Thymus (tissue), 11 donors: ENCODE data around the gene ITM2C. TPM values are rescaled to one million over a fixed set of nuclear protein-coding genes. Genes with fewer than 3 reads are reported as not detected.
A peak's percentile ranks its signal among the peaks of the same experiment; 100 is the strongest.

Experiments used
- DNase-seq, 9 donors: peaks; one replicate each; pipeline ENCODE4 v3.0.0-alpha.2; 2013; ENCODE audit warnings: low spot score in 9 of 9, low read depth in 6 of 9, missing footprints in 1 of 9
- H3K27ac ChIP-seq, 2 donors: one replicate each; pipeline ENCODE4 v1.5.1; 2013; ENCODE audit warnings: control low read depth in 1 of 2, low read depth in 1 of 2, low read length in 1 of 2, mild to moderate bottlenecking in 1 of 2, moderate library complexity in 1 of 2
- H3K27me3 ChIP-seq, 2 donors: one replicate each; pipeline ENCODE4 v1.5.1; 2013; ENCODE audit warnings: low read length in 1 of 2; ENCODE audit not compliant: control insufficient read depth in 2 of 2, insufficient read depth in 1 of 2
- H3K36me3 ChIP-seq, 2 donors: one replicate each; pipeline ENCODE4 v1.5.1; 2013; ENCODE audit warnings: low read length in 1 of 2, mild to moderate bottlenecking in 1 of 2, moderate library complexity in 1 of 2; ENCODE audit not compliant: control insufficient read depth in 2 of 2, insufficient read depth in 2 of 2
- H3K4me1 ChIP-seq, 2 donors: one replicate each; pipeline ENCODE4 v1.5.1; 2013; ENCODE audit warnings: low read length in 2 of 2; ENCODE audit not compliant: control insufficient read depth in 2 of 2, insufficient read depth in 2 of 2
- H3K4me3 ChIP-seq, 2 donors: one replicate each; pipeline ENCODE4 v1.5.1; 2013; ENCODE audit warnings: low read length in 2 of 2, control low read depth in 1 of 2, mild to moderate bottlenecking in 1 of 2
- H3K9me3 ChIP-seq, 2 donors: one replicate each; pipeline ENCODE4 v1.5.1; 2013; ENCODE audit warnings: low read length in 1 of 2, mild to moderate bottlenecking in 1 of 2; ENCODE audit not compliant: control insufficient read depth in 2 of 2, insufficient read depth in 1 of 2
- WGBS: extraction: QIAGEN DNeasy Blood & Tissue Kit; methylation state at CpG from one replicate; pipeline ENCODE4 v1.1.7; 2013; 5-methylcytosine and 5-hydroxymethylcytosine counted together
- polyA plus RNA-seq: library from polyadenylated mRNA; stranded (reverse); fragments of 200-250 nt; gene quantifications from one replicate; pipeline ENCODE4 v1.2.3, GENCODE V29; 2013
- total RNA-seq: library from RNA; stranded (reverse); fragments of 120-200 nt; gene quantifications from one replicate; pipeline ENCODE4 v1.2.4, GENCODE V29; 2013
- donor health status: healthy.

ITM2C gene
- total and polyA plus RNA-seq, 2 donors, result 79.4 to 154 TPM

GRCh38 chr2:230823264-230823964 is 41.3 kb upstream of the ITM2C start:
- WGBS, result 94% methylated on average over 10 of the region's 10 CpGs
- Histone ChIP-seq H3K36me3 (peaks cover 6 to 23% of the 10 kb centered on the region in 2 donors), H3K27ac (no peak overlapping the region), H3K4me1 (peaks cover 0 to 7% of the 10 kb centered on the region in 2 donors), H3K9me3 (peaks cover 0 to 7% of the 10 kb centered on the region in 2 donors), H3K4me3 (no peak overlapping the region), H3K27me3 (peaks cover 7 to 27% of the 10 kb centered on the region in 2 donors)
- no peak for DNase-seq

GRCh38 chr2:230824406-230824978 is 40.2 kb upstream of the ITM2C start:
- Histone ChIP-seq H3K27ac (no peak overlapping the region), H3K9me3 (peaks cover 0 to 7% of the 10 kb centered on the region in 2 donors), H3K4me1 (peaks cover 0 to 11% of the 10 kb centered on the region in 2 donors), H3K36me3 (peaks cover 0 to 15% of the 10 kb centered on the region in 2 donors), H3K4me3 (no peak overlapping the region), H3K27me3 (peaks cover 7 to 38% of the 10 kb centered on the region in 2 donors)
- peak; percentile 63 to 93 (median 87) for DNase-seq
- WGBS, result 25% methylated on average over 14 of the region's 14 CpGs

GRCh38 chr2:230825354-230825753 is 39.4 kb upstream of the ITM2C start:
- no peak overlapping the region for H3K4me3 ChIP-seq
- no peak overlapping the region for H3K27ac ChIP-seq
- 94% methylated on average over 1 of the region's 1 CpG for WGBS
- peaks cover 0 to 11% of the 10 kb centered on the region in 2 donors for H3K4me1 ChIP-seq
- peaks cover 0 to 12% of the 10 kb centered on the region in 2 donors for H3K36me3 ChIP-seq
- H3K9me3 ChIP-seq, result peaks cover 2 to 7% of the 10 kb centered on the region in 2 donors
- no peak for DNase-seq
- peaks cover 7 to 44% of the 10 kb centered on the region in 2 donors for H3K27me3 ChIP-seq

GRCh38 chr2:230827774-230828271 is 36.9 kb upstream of the ITM2C start:
- no peak for DNase-seq
- H3K4me1 ChIP-seq, result peaks cover 0 to 11% of the 10 kb centered on the region in 2 donors
- no peak overlapping the region for H3K27ac ChIP-seq
- H3K27me3 ChIP-seq, result peaks cover 7 to 44% of the 10 kb centered on the region in 2 donors
- peak overlapping the region in 1 of 2 donors; percentile 37 for H3K4me3 ChIP-seq
- WGBS, result 26% methylated on average over 36 of the region's 36 CpGs
- H3K36me3 ChIP-seq, result no peaks in the 10 kb centered on the region
- H3K9me3 ChIP-seq, result peaks cover 2 to 7% of the 10 kb centered on the region in 2 donors

- no peak for DNase-seq
- H3K27me3 ChIP-seq, result peaks cover 7 to 44% of the 10 kb centered on the region in 2 donors
- 16% methylated on average over 61 of the region's 61 CpGs for WGBS
These were observed 36.3 kb upstream of the ITM2C start for GRCh38 chr2:230828272-230828961.

GRCh38 chr2:230829293-230829692 is 35.4 kb upstream of the ITM2C start:
- WGBS, result 99% methylated on average over 14 of the region's 14 CpGs
- H3K4me3 ChIP-seq, result no peak overlapping the region
- peaks cover 0 to 8% of the 10 kb centered on the region in 2 donors for H3K4me1 ChIP-seq
- no peak for DNase-seq
- peaks cover 2 to 7% of the 10 kb centered on the region in 2 donors for H3K9me3 ChIP-seq
- H3K27ac ChIP-seq, result no peak overlapping the region
- peaks cover 7 to 44% of the 10 kb centered on the region in 2 donors for H3K27me3 ChIP-seq
- no peaks in the 10 kb centered on the region for H3K36me3 ChIP-seq

More at GRCh38 chr2:230828272-230828961, 36.3 kb upstream of the ITM2C start:
- Histone ChIP-seq H3K9me3 (peaks cover 2 to 7% of the 10 kb centered on the region in 2 donors), H3K36me3 (no peaks in the 10 kb centered on the region), H3K4me3 (peak overlapping the region in 1 of 2 donors; percentile 37), H3K27ac (no peak overlapping the region), H3K4me1 (peaks cover 0 to 11% of the 10 kb centered on the region in 2 donors)

- WGBS, result 92% methylated on average over 7 of the region's 7 CpGs
- no peak for DNase-seq
- H3K9me3 ChIP-seq, result peaks cover 2 to 7% of the 10 kb centered on the region in 2 donors
- peaks cover 0 to 8% of the 10 kb centered on the region in 2 donors for H3K4me1 ChIP-seq
- no peak overlapping the region for H3K4me3 ChIP-seq
- no peaks in the 10 kb centered on the region for H3K36me3 ChIP-seq
- no peak overlapping the region for H3K27ac ChIP-seq
- H3K27me3 ChIP-seq, result peaks cover 7 to 44% of the 10 kb centered on the region in 2 donors
These were observed 34.8 kb upstream of the ITM2C start for GRCh38 chr2:230829959-230830358.

GRCh38 chr2:230830428-230830827 is 34.3 kb upstream of the ITM2C start:
- H3K27ac ChIP-seq, result no peak overlapping the region
- H3K27me3 ChIP-seq, result peaks cover 7 to 44% of the 10 kb centered on the region in 2 donors
- peaks cover 2 to 7% of the 10 kb centered on the region in 2 donors for H3K9me3 ChIP-seq
- H3K4me3 ChIP-seq, result no peak overlapping the region
- no peak for DNase-seq
- H3K36me3 ChIP-seq, result no peaks in the 10 kb centered on the region
- H3K4me1 ChIP-seq, result peaks cover 0 to 8% of the 10 kb centered on the region in 2 donors
- WGBS, result 81% methylated on average over 7 of the region's 7 CpGs
